ENCODE measurements around the gene FAM120A. TPM values are rescaled to one million over a fixed set of nuclear protein-coding genes. Genes with fewer than 3 reads are reported as not detected.

Gene FAM120A
- total RNA-seq, 1 donor from 2014 or later: 147 TPM

GRCh38 chr9:93468763-93469456, 17.4 kb downstream of the FAM120A start:
- H3K4me1 Mint-ChIP-seq: peaks cover 64% of the 10 kb centered on the region
- H3K36me3 Mint-ChIP-seq (ENCODE audit: low read depth): peaks cover 30% of the 10 kb centered on the region
- H3K27me3 Mint-ChIP-seq: no peaks in the 10 kb centered on the region
- DNase-seq: peak; percentile 54
- peak overlapping the region; percentile 34 for H3K27ac Mint-ChIP-seq
- H3K9me3 Mint-ChIP-seq: no peaks in the 10 kb centered on the region
- peak overlapping the region; percentile 19 for H3K4me3 Mint-ChIP-seq
- intact Hi-C loops (cut with micrococcal nuclease): no loop called here

DNA sequence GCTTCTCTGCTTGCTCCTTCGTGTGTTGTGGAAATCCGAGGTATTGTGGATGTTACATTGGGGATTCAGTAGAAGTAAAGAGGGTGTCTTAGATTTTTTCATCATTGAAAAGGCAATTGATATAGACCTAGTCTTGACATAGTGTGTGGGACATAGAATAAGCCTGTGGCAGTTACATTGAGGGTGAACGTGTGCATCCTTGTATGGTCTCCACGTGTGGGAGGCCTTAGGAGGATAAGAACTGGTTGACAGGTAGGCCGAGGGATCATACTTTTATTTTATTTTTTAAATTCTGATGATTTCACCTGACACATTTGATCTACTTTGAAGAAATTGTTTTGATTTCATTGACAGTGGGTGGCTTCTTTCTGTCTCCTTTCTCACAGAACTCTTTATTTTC, 18.9 kb downstream of the FAM120A start:
- H3K4me3 Mint-ChIP-seq: no peak overlapping the region
- no peaks in the 10 kb centered on the region for H3K9me3 Mint-ChIP-seq
- peak overlapping the region; percentile 31 for H3K27ac Mint-ChIP-seq
- peaks cover 30% of the 10 kb centered on the region for H3K36me3 Mint-ChIP-seq (ENCODE audit: low read depth)
- intact Hi-C loops (cut with micrococcal nuclease): no loop called here
- H3K27me3 Mint-ChIP-seq: no peaks in the 10 kb centered on the region
- peaks cover 57% of the 10 kb centered on the region for H3K4me1 Mint-ChIP-seq
- no peak for DNase-seq

DNA sequence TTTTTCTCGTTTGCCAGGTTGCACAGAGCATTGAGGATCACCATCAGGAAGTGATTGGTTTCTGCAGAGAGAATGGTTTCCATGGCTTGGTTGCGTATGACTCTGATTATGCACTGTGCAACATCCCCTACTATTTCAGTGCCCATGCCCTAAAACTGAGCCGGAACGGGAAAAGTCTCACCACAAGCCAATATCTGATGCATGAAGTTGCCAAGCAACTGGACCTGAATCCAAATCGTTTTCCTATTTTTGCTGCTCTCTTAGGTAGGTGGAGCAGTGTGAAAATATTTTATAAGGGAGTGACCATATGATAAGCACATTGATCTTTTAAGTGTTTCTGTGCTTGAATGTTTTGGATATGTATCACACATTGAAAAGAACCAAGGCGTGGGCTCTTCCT, 19.6 kb downstream of the FAM120A start:
- DNase-seq: no peak
- H3K27ac Mint-ChIP-seq: no peak overlapping the region
- H3K4me1 Mint-ChIP-seq: peaks cover 58% of the 10 kb centered on the region
- H3K36me3 Mint-ChIP-seq (ENCODE audit: low read depth): peaks cover 36% of the 10 kb centered on the region
- intact Hi-C loops (cut with micrococcal nuclease): no loop called here
- no peaks in the 10 kb centered on the region for H3K9me3 Mint-ChIP-seq
- H3K27me3 Mint-ChIP-seq: no peaks in the 10 kb centered on the region
- no peak overlapping the region for H3K4me3 Mint-ChIP-seq

DNA sequence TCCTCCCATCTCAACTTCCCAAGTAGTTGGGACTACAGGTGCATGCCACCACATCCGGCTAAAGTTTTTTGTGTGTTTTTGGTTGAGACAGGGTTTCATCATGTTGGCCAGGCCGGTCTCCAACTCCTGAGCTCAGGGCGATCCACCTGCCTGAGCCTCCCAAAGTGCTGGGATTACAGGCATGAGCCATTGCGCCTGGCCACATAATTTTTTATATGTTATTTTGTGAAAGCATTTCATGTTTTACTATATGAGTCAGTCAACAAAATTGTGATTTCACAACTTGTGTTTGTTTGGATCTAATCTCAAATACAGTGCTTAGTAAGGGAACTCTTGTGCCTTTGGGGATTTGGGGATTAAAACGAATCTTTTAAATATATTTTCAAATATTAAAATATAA, 21.9 kb downstream of the FAM120A start:
- Mint-ChIP-seq H3K27me3 (no peaks in the 10 kb centered on the region), H3K9me3 (no peaks in the 10 kb centered on the region), H3K4me3 (no peak overlapping the region), H3K36me3 (ENCODE audit: low read depth) (peaks cover 44% of the 10 kb centered on the region), H3K4me1 (peaks cover 46% of the 10 kb centered on the region), H3K27ac (no peak overlapping the region)
- DNase-seq: no peak
- intact Hi-C loops (cut with micrococcal nuclease): no loop called here

DNA sequence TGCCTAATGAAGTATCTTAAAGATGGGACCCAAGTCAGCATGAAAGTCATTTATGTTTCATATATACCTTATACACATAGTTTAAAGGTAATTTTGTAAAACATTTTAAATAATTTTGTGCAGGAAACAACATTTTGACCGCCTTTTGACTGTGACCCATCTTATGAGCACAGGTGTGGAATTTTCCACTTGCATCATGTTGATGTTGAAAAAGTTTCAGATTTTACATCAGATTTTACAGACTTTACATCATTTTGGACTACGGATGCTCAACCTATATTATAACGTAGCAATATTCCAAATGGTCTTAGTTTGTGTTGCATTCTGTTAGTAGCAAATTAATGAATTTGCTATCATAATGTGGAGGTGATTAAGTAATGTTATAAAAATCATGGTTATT, 23.6 kb downstream of the FAM120A start:
- H3K4me3 Mint-ChIP-seq: no peak overlapping the region
- peaks cover 51% of the 10 kb centered on the region for H3K36me3 Mint-ChIP-seq (ENCODE audit: low read depth)
- H3K27ac Mint-ChIP-seq: no peak overlapping the region
- DNase-seq: no peak
- intact Hi-C loops (cut with micrococcal nuclease): no loop called here
- no peaks in the 10 kb centered on the region for H3K27me3 Mint-ChIP-seq
- peaks cover 36% of the 10 kb centered on the region for H3K4me1 Mint-ChIP-seq
- H3K9me3 Mint-ChIP-seq: no peaks in the 10 kb centered on the region

GRCh38 chr9:93475856-93476255, 24.4 kb downstream of the FAM120A start:
- H3K4me1 Mint-ChIP-seq: peaks cover 31% of the 10 kb centered on the region
- H3K4me3 Mint-ChIP-seq: no peak overlapping the region
- intact Hi-C loops (cut with micrococcal nuclease): no loop called here
- peaks cover 49% of the 10 kb centered on the region for H3K36me3 Mint-ChIP-seq (ENCODE audit: low read depth)
- no peaks in the 10 kb centered on the region for H3K27me3 Mint-ChIP-seq
- no peaks in the 10 kb centered on the region for H3K9me3 Mint-ChIP-seq
- H3K27ac Mint-ChIP-seq: no peak overlapping the region
- DNase-seq: no peak

DNA sequence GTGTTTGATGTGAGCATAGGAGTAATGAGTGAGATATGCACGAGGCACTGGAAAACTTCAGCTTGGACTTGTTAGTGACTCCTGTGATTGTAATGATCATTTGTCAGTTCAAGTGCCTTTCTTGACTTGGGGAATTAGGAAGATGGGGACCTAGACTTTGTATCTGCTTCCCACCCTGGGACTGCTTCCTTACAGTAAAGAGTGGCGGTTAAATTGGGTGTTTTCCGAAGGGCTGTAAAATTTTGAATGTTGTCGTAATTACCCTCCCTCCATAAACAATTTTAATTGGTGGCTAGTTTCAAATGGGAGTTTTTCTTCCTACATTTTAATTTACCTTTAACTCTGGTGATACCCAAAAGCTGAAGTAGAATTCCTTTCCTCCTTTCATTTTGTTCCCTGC, 25.4 kb downstream of the FAM120A start:
- intact Hi-C loops (cut with micrococcal nuclease): no loop called here
- peaks cover 28% of the 10 kb centered on the region for H3K4me1 Mint-ChIP-seq
- peaks cover 52% of the 10 kb centered on the region for H3K36me3 Mint-ChIP-seq (ENCODE audit: low read depth)
- H3K9me3 Mint-ChIP-seq: no peaks in the 10 kb centered on the region
- H3K27ac Mint-ChIP-seq: peak overlapping the region; percentile 20
- no peak for DNase-seq
- no peaks in the 10 kb centered on the region for H3K27me3 Mint-ChIP-seq
- no peak overlapping the region for H3K4me3 Mint-ChIP-seq

DNA sequence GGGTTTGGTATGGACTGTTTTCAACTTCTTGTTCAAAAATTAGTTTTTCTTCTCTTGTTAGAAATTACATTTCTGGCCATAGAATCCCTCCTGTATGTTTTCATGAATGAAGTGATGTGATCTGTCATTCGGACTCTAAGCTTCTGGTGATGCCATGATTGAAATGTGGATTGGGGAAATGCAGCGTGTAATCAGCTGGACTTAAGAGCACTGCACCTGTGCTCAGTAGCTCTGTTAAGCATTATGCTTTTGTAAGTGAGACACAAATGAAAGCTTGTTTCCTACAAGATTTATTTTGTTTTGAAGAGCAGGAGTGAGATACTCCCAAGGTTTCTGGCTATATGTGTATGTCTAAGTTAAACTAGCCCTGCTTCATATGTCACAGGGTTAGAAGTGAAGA, 25.9 kb downstream of the FAM120A start:
- Mint-ChIP-seq H3K27me3 (no peaks in the 10 kb centered on the region), H3K4me1 (peaks cover 25% of the 10 kb centered on the region), H3K36me3 (ENCODE audit: low read depth) (peaks cover 49% of the 10 kb centered on the region), H3K4me3 (no peak overlapping the region), H3K27ac (peak overlapping the region; percentile 43), H3K9me3 (no peaks in the 10 kb centered on the region)
- DNase-seq: no peak
- intact Hi-C loops (cut with micrococcal nuclease): no loop called here

- H3K9me3 Mint-ChIP-seq: no peaks in the 10 kb centered on the region
- no peak for DNase-seq
- no peak overlapping the region for H3K27ac Mint-ChIP-seq
- no peak overlapping the region for H3K4me3 Mint-ChIP-seq
- H3K36me3 Mint-ChIP-seq (ENCODE audit: low read depth): peaks cover 56% of the 10 kb centered on the region
- peaks cover 24% of the 10 kb centered on the region for H3K4me1 Mint-ChIP-seq
- no peaks in the 10 kb centered on the region for H3K27me3 Mint-ChIP-seq
- intact Hi-C loops (cut with micrococcal nuclease): no loop called here
Measured at GRCh38 chr9:93479726-93480125, 28.2 kb downstream of the FAM120A start.

DNA sequence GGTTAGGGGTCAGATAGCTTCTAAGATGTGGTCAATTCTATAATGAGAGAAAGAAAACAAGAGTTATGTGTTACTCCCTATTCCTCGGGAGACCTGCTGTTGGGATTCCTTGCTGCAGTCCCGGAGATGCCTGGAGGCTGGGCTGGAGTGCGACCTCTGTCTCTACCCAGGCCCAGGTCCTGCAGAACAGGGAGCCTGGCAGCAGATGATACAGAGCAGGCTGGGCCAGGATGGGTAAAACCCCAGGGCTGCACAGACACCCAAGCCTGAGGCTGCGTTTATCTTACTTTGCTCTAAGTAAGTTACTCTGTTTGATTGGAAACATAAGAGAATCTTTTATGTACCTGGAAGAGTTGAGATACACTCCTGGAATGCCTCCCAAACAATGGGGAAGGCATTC, 28.8 kb downstream of the FAM120A start:
- Mint-ChIP-seq H3K9me3 (no peaks in the 10 kb centered on the region), H3K27ac (no peak overlapping the region), H3K4me1 (peaks cover 23% of the 10 kb centered on the region), H3K36me3 (ENCODE audit: low read depth) (peaks cover 58% of the 10 kb centered on the region), H3K4me3 (no peak overlapping the region), H3K27me3 (no peaks in the 10 kb centered on the region)
- intact Hi-C loops (cut with micrococcal nuclease): no loop called here
- DNase-seq: no peak

- intact Hi-C loops (cut with micrococcal nuclease): no loop called here
- peak overlapping the region; percentile 62 for H3K27ac Mint-ChIP-seq
- no peak overlapping the region for H3K4me3 Mint-ChIP-seq
- no peak for DNase-seq
- H3K27me3 Mint-ChIP-seq: no peaks in the 10 kb centered on the region
- peaks cover 20% of the 10 kb centered on the region for H3K4me1 Mint-ChIP-seq
- no peaks in the 10 kb centered on the region for H3K9me3 Mint-ChIP-seq
- peaks cover 57% of the 10 kb centered on the region for H3K36me3 Mint-ChIP-seq (ENCODE audit: low read depth)
Measured at GRCh38 chr9:93480728-93481324, 29.3 kb downstream of the FAM120A start.

- Mint-ChIP-seq H3K27ac (no peak overlapping the region), H3K4me1 (peaks cover 25% of the 10 kb centered on the region), H3K27me3 (no peaks in the 10 kb centered on the region), H3K4me3 (no peak overlapping the region), H3K36me3 (ENCODE audit: low read depth) (peaks cover 60% of the 10 kb centered on the region), H3K9me3 (no peaks in the 10 kb centered on the region)
- no peak for DNase-seq
- intact Hi-C loops (cut with micrococcal nuclease): no loop called here
Measured at GRCh38 chr9:93483497-93483896, 32.0 kb downstream of the FAM120A start.

GRCh38 chr9:93486268-93486667, 34.8 kb downstream of the FAM120A start:
- H3K36me3 Mint-ChIP-seq (ENCODE audit: low read depth): peaks cover 58% of the 10 kb centered on the region
- peak overlapping the region; percentile 67 for H3K27ac Mint-ChIP-seq

GRCh38 chr9:93488244-93488643, 36.8 kb downstream of the FAM120A start:
- Mint-ChIP-seq H3K4me1 (peaks cover 31% of the 10 kb centered on the region), H3K27me3 (no peaks in the 10 kb centered on the region), H3K4me3 (no peak overlapping the region), H3K9me3 (no peaks in the 10 kb centered on the region), H3K27ac (peak overlapping the region; percentile 14), H3K36me3 (ENCODE audit: low read depth) (peaks cover 49% of the 10 kb centered on the region)
- intact Hi-C loops (cut with micrococcal nuclease): no loop called here
- DNase-seq: no peak

More at GRCh38 chr9:93486268-93486667, 34.8 kb downstream of the FAM120A start:
- H3K4me1 Mint-ChIP-seq: peaks cover 29% of the 10 kb centered on the region
- H3K27me3 Mint-ChIP-seq: no peaks in the 10 kb centered on the region
- H3K4me3 Mint-ChIP-seq: no peak overlapping the region
- intact Hi-C loops (cut with micrococcal nuclease): no loop called here
- H3K9me3 Mint-ChIP-seq: no peaks in the 10 kb centered on the region
- DNase-seq: no peak
